Peyer's patch (tissue), 4 donors: ENCODE measurements around the gene SAMM50.

Source experiments
- POLR2A ChIP-seq, 2 donors: fragments of 450-650 bp; IDR thresholded peaks; one replicate each; pipeline ENCODE4 v1.5.1; 2017; ENCODE audit warnings: antibody characterized with exemption in 2 of 2, mild to moderate bottlenecking in 2 of 2, moderate library complexity in 2 of 2
- TF ChIP-seq, protein P1 (sequence below), 6 experiments: fragments of 450-650 bp in 4 of 6; fragments of 200-600 bp in 2 of 6; sonication (generic) in 1 of 6; IDR thresholded peaks; one replicate each; pipeline ENCODE4 v1.5.1; 2017 to 2019; ENCODE audit warnings: antibody characterized with exemption in 6 of 6, mild to moderate bottlenecking in 3 of 6, moderate library complexity in 1 of 6

DNA sequence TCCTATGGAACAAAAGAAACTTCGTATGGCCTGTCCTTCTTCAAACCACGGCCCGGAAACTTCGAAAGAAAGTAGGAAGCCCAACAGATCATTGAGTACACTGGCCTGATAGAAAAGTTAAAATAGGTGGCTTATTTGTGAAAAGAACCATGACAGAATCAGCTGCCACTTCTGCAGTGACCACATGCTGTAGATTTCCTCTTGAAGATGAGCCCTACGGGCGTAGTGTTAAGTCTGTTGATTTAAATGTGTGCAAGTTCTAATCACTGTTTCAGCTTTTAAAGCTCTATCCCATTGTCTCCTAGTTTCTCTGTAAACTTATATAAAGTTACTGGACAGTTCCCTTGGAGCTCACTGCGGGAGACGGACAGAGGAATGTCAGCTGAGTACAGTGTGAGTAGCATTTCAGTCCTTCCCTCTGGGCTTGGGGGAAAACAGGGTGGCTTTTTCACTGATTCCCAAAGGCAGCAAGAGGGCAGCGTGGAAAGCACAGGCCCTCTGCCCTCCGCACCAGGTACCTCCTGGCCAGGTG lies 17.8 kb downstream of the SAMM50 start:
- TF ChIP-seq, protein P1, sequence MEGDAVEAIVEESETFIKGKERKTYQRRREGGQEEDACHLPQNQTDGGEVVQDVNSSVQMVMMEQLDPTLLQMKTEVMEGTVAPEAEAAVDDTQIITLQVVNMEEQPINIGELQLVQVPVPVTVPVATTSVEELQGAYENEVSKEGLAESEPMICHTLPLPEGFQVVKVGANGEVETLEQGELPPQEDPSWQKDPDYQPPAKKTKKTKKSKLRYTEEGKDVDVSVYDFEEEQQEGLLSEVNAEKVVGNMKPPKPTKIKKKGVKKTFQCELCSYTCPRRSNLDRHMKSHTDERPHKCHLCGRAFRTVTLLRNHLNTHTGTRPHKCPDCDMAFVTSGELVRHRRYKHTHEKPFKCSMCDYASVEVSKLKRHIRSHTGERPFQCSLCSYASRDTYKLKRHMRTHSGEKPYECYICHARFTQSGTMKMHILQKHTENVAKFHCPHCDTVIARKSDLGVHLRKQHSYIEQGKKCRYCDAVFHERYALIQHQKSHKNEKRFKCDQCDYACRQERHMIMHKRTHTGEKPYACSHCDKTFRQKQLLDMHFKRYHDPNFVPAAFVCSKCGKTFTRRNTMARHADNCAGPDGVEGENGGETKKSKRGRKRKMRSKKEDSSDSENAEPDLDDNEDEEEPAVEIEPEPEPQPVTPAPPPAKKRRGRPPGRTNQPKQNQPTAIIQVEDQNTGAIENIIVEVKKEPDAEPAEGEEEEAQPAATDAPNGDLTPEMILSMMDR (IDR thresholded peaks at IDR 0.05), result no peak
- TF ChIP-seq POLR2A (IDR thresholded peaks at IDR 0.05), result no peak
